Mammary epithelial cell (primary cell): Measurements from ENCODE around the gene GINS1.

ENCODE experiments used
- CTCF ChIP-seq, 2 donors: IDR thresholded peaks in 1 of 2; conservative IDR thresholded peaks in 1 of 2; 2 replicates each; pipeline ENCODE4 v1.5.1; 2011 to 2012; ENCODE audit warnings: inconsistent platforms in 2 of 2, low read length in 2 of 2, mild to moderate bottlenecking in 2 of 2, control low read depth in 1 of 2, low read depth in 1 of 2; ENCODE audit not compliant: insufficient read depth in 1 of 2; ENCODE audit errors: extremely low read depth in 1 of 2
- EZH2 ChIP-seq: IDR thresholded peaks from 2 replicates; pipeline ENCODE4 v1.6.1; 2012; ENCODE audit warnings: low read length, inconsistent platforms, borderline replicate concordance

- TF ChIP-seq CTCF (conservative IDR thresholded peaks at IDR 0.05 in 1 of 2, IDR thresholded peaks at IDR 0.05 in 1 of 2; ENCODE audit: extremely low read depth in 1 of 2, insufficient read depth in 1 of 2, low read depth in 1 of 2, low read length in 2 of 2): no peak
- TF ChIP-seq EZH2: no peak
Measured at GRCh38 chr20:25464501-25465242, 57.2 kb downstream of the GINS1 start.
